ENCODE data around the gene NPHP1.
"Not testable (repeated sequence)": the region's sequence is repeated elsewhere in the genome, so short reads cannot be mapped to it uniquely, and the experiment has no call there.

Gene NPHP1

GRCh38 chr2:110204408-110205385, at the start of gene NPHP1:
NPHP1 (minus strand) TSS chr2:110205013; CDS start chr2:110204968, 45 bp downstream.
- no peak for FAIRE-seq

GRCh38 chr2:110248081-110248795, 43.4 kb upstream of the NPHP1 start:
- not testable (repeated sequence) for FAIRE-seq

DNA sequence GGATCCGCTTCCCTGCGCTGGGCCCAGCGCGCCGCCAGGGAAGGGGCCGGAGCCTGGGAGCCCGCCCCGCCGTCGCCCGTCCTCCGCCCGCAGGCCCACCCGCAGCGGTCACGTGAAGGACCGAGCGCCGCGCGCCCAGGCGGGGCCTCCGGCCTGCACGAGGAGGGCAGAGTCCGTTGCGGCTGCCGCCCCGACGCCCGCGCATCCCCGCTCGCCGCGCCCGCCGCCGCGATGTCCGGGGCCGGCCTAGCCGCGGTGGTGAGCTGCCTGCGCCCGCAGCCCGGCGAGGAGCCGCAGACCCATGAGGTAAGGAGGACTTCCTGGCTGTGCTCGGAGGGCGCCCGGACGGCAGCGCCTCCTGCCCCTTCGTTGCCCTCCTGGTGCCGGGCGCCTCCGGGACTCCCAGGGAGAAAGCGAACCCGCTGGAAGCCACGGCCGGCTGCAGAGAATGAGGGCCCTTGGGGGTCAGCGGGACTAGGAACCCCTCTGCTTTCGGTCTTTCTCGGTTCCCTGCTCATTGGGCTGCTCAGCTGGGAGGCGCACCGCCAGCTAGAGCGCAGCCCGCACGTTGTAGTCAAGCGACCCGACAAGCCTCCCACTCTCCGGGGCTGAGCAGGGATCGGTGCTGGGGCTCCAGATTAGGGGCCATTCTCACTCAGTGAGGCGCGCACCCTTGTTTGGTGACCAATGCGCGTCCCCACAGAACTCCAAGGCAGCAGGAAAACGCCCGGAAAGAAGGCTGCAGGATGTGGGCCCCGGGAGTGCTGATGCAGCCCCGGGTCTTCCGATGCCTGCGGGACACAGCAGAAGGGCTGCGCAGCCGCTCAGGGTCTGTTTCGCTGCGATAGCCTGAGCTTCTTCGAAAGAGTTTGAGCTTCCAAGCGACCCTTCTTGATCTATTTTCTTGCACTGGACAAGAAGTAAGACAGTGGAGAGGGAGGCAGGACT, 40.9 kb upstream of the NPHP1 start:
- not testable (repeated sequence) for FAIRE-seq

- FAIRE-seq = not testable (repeated sequence)
These were observed 38.5 kb upstream of the NPHP1 start for GRCh38 chr2:110243283-110243682.

- FAIRE-seq = not testable (repeated sequence)
These were observed 29.7 kb upstream of the NPHP1 start for GRCh38 chr2:110234514-110234913.

- FAIRE-seq = not testable (repeated sequence)
These were observed 25.1 kb upstream of the NPHP1 start for GRCh38 chr2:110229886-110230285.

- not testable (repeated sequence) for FAIRE-seq
These were observed 17.8 kb upstream of the NPHP1 start for GRCh38 chr2:110222626-110223025.

DNA sequence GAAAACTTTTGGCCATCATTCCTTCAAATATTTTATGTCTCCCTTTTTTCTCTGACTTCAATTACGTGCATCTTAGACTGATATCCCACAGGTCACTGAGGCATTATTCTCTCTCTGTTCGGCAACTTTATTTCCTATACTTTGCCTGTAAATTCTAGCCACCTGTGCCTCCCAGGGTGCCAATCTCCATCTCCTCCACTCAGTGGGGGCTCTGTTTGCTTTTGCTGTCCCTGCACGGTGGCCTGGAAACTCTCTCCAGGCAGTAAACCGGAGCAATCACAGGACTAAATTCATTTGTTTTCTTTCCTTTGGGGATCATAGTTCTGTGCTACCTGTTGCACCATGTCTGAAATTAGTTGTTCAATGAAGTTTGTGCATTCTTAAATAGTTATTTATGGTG, 17.1 kb upstream of the NPHP1 start:
- FAIRE-seq = no peak

GRCh38 chr2:110220190-110220564, 15.4 kb upstream of the NPHP1 start:
- no peak for FAIRE-seq

GRCh38 chr2:110219496-110220189, 14.8 kb upstream of the NPHP1 start:
- FAIRE-seq = no peak

GRCh38 chr2:110218889-110219288, 14.1 kb upstream of the NPHP1 start:
- FAIRE-seq = not testable (repeated sequence)

GRCh38 chr2:110216803-110217202, 12.0 kb upstream of the NPHP1 start:
- FAIRE-seq = no peak

- FAIRE-seq = no peak
These were observed 11.4 kb upstream of the NPHP1 start for GRCh38 chr2:110216199-110216598.

DNA sequence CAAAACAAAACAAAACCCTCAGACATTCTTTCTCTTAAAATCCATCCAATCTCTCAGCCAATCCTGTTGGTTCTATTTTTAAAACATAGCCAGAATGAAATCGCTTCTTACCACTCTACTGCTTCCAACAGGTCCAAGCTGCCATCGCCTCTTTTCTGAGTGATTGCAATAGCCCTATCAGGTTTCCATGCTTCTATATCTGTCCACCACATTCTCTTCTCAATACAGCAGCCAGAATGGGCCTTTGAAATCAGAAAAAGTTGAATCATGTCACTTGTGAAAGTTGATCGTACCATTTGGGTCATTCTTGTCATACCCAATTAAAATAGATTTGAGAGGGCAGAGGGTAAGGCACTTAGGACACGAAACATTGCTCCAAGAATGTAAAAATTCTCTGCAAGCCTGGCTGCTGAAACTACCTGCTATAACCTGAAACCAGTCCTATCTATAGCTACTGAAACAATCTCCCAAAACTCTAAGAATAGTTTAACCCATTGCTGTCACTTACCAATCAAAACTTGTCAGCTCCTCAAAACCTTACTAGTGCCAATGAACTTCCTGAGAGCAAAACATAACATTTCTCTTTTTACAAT, 10.8 kb upstream of the NPHP1 start:
- FAIRE-seq = no peak

- FAIRE-seq = no peak
These were observed 10.3 kb upstream of the NPHP1 start for GRCh38 chr2:110215091-110215490.

- not testable (repeated sequence) for FAIRE-seq
These were observed 8.7 kb upstream of the NPHP1 start for GRCh38 chr2:110213522-110213921.

DNA sequence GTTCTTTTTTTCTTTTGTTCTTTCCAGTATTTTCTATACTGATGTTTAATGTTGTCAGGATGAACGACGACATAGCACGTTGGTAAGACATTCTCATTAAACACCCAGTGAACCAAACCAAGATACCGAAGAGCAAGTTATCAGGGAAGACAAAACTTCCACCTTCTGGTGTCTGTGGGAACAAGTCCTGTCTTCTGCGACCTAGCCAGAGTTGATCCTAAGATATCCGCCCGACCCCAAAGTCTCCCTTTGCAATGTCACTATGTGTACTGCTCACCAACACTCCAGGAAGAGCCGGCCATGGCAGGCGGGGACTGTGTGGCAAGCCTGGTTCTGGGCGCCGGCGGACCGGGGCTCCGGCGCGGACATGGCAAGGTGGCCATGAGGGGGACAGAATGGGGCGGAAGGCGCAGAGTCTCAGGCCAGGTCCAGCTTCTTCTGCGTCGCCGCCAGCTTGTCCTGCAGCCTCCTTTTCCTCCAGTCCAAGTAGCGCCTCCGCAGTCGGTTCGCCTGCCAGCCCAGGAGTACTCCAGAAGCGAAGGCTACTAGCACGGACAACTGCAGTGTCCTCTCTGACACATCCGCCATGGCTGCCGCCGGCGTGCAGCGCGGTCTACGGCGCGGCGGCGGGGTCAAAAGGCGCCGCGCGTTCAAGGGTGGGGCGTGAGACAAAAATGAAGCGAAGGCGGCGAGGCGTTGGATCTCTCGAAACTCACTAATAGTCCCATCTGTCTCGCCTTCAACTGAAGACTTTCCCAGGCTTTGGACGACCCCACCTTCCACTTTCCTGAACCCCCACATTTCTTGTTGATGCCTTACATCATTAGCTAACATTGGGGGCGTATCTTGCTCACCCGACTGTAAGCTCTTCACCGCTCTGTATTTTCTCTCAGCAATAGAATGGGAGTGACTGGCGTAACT, 7.4 kb upstream of the NPHP1 start, which contains the start of gene MTLN:
Gene MTLN, minus strand, starts transcription at position 610 of the 921 bp plus-strand sequence. Its CDS starts 22 bp downstream, at position 588.
- no peak for FAIRE-seq

GRCh38 chr2:110205660-110206455, 1.0 kb upstream of the NPHP1 start:
- no peak for FAIRE-seq

- no peak for FAIRE-seq
These were observed 6.8 kb downstream of the NPHP1 start for GRCh38 chr2:110198016-110198415.
